ENCODE data around the gene GLB1L2. TPM values are rescaled to one million over a fixed set of nuclear protein-coding genes. Genes with fewer than 3 reads are reported as not detected.

GLB1L2 gene
- total and polyA plus RNA-seq, 2 of the 13 experiments (the other 11 are each of a cell fraction or from before 2014, with no cell fraction given), result 0.59 to 0.69 TPM

DNA sequence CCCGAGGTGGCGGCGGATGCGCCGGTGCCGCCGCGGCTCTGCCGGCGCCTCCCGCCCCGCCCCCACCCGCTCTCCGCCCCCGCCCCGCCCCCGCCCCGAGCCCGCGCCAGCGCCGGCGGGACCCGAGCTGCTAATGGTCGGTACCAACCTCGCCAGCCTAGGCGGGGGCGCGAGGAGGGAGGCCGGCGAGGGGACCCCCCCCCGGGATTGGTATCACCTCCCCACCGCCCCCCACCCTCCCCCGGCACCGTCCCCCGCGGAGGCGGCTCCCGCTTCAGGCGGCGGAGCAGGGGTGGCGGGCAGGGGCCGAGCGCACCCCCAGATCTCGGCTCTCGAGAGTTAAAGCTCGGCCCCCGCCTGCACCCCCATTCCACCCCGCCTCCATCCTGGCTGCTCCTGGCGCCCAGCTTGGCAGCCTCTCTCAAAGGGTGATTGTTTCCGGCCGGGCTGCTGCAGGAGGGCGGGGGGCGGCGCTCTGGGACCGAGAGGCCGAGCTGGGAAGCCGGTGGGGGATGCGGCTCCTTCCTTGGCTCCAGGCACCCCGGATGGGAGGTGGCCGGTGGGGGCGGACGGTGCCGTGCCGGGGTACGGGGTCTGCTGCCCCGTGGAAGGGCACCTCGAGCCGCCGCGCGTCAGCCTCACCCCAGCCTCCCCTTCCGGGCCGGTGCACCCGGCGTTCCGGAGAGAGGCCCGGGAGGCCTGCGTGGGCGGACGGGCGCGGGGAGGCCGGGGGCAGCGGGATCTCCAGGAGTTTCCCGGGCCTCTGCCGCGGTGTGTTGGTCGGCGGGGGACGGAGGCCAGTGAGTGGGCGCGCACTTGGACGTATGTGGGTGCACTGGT, 80.6 kb downstream of the GLB1L2 start, which contains the start of gene B3GAT1:
TSS of gene B3GAT1 (minus strand) at position 40 of the 840 bp plus-strand sequence. CDS start 24,583 bp downstream, outside the sequence.
- Histone ChIP-seq H3K79me2 (ENCODE audit: insufficient read depth, low read length) (no peaks in the 10 kb centered on the region), H2AFZ (ENCODE audit: low read length) (no peak within 1 kb of the TSS), H3K9me3 (ENCODE audit: low read length) (no peaks in the 10 kb centered on the region), H3K4me2 (ENCODE audit: low read depth, low read length) (no peak within 1 kb of the TSS), H3K4me3 (replicated peaks in 1 of 3; ENCODE audit: insufficient read depth in 1 of 3, low read depth in 2 of 3, low read length in 3 of 3) (no peak within 1 kb of the TSS), H3K36me3 (replicated peaks in 1 of 2; ENCODE audit: control insufficient read depth in 1 of 2, insufficient read depth in 2 of 2, low read length in 2 of 2) (no peaks in the 10 kb centered on the region), H3K27ac (ENCODE audit: extremely low read length, insufficient read depth, low read length) (no peak within 1 kb of the TSS), H4K20me1 (ENCODE audit: insufficient read depth, low read length) (no peaks in the 10 kb centered on the region), H3K27me3 (ENCODE audit: control insufficient read depth in 1 of 2, insufficient read depth in 2 of 2, low read length in 2 of 2) (peaks cover 5 to 51% of the 10 kb centered on the region in 2 experiments), H3K9ac (ENCODE audit: insufficient read depth, low read depth, low read length) (no peak within 1 kb of the TSS), H3K4me1 (ENCODE audit: insufficient read depth, low read length) (no peaks in the 10 kb centered on the region)
- BruUV-seq (replicated peaks), result no TSS peak
- FAIRE-seq (no peak), ATAC-seq (no peak), DNase-seq (ENCODE audit: low spot score) (no peak)
- in situ Hi-C loops (cut with HindIII; ENCODE audit: extremely low pct_ligation_motif_present, low pct_unique_long_range_greater_than_20kb) (no loop called here), intact Hi-C loops (cut with micrococcal nuclease; ENCODE audit: unreplicated experiment) (no loop called here)
- CTCF ChIA-PET (ENCODE audit: low intra/inter-chr PET ratio, low total read pairs), result no interaction called here
- no CpG with 5 or more reads among the region's 94 CpGs for whole genome bisulfite sequencing (ENCODE audit: low lambda C conversion rate)
- POLR2A ChIA-PET, result no interaction called here
- TF ChIP-seq MAFK (conservative IDR thresholded peaks at IDR 0.05 in 1 of 2, IDR thresholded peaks at IDR 0.05 in 1 of 2; ENCODE audit: low read length in 2 of 2) (no peak), ZNF3 (CRISPR knock-in tag; IDR thresholded peaks at IDR 0.05) (no peak), SNRNP70 (IDR thresholded peaks at IDR 0.05; ENCODE audit: low read depth, low read length) (no peak), ZNF737 (CRISPR knock-in tag; IDR thresholded peaks at IDR 0.05; ENCODE audit: borderline replicate concordance) (no peak), ZNF235 (CRISPR knock-in tag; IDR thresholded peaks at IDR 0.05; ENCODE audit: borderline replicate concordance) (no peak)
- TF ChIP-seq, protein P1, sequence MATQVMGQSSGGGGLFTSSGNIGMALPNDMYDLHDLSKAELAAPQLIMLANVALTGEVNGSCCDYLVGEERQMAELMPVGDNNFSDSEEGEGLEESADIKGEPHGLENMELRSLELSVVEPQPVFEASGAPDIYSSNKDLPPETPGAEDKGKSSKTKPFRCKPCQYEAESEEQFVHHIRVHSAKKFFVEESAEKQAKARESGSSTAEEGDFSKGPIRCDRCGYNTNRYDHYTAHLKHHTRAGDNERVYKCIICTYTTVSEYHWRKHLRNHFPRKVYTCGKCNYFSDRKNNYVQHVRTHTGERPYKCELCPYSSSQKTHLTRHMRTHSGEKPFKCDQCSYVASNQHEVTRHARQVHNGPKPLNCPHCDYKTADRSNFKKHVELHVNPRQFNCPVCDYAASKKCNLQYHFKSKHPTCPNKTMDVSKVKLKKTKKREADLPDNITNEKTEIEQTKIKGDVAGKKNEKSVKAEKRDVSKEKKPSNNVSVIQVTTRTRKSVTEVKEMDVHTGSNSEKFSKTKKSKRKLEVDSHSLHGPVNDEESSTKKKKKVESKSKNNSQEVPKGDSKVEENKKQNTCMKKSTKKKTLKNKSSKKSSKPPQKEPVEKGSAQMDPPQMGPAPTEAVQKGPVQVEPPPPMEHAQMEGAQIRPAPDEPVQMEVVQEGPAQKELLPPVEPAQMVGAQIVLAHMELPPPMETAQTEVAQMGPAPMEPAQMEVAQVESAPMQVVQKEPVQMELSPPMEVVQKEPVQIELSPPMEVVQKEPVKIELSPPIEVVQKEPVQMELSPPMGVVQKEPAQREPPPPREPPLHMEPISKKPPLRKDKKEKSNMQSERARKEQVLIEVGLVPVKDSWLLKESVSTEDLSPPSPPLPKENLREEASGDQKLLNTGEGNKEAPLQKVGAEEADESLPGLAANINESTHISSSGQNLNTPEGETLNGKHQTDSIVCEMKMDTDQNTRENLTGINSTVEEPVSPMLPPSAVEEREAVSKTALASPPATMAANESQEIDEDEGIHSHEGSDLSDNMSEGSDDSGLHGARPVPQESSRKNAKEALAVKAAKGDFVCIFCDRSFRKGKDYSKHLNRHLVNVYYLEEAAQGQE (IDR thresholded peaks at IDR 0.05; ENCODE audit: borderline replicate concordance in 1 of 2, low read depth in 1 of 2, low read length in 2 of 2), result no peak
- TF ChIP-seq, protein P2, sequence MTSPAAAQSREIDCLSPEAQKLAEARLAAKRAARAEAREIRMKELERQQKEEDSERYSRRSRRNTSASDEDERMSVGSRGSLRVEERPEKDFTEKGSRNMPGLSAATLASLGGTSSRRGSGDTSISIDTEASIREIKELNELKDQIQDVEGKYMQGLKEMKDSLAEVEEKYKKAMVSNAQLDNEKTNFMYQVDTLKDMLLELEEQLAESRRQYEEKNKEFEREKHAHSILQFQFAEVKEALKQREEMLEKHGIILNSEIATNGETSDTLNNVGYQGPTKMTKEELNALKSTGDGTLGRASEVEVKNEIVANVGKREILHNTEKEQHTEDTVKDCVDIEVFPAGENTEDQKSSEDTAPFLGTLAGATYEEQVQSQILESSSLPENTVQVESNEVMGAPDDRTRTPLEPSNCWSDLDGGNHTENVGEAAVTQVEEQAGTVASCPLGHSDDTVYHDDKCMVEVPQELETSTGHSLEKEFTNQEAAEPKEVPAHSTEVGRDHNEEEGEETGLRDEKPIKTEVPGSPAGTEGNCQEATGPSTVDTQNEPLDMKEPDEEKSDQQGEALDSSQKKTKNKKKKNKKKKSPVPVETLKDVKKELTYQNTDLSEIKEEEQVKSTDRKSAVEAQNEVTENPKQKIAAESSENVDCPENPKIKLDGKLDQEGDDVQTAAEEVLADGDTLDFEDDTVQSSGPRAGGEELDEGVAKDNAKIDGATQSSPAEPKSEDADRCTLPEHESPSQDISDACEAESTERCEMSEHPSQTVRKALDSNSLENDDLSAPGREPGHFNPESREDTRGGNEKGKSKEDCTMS (CRISPR knock-in tag; conservative IDR thresholded peaks at IDR 0.05), result no peak
- TF ChIP-seq, protein P3, sequence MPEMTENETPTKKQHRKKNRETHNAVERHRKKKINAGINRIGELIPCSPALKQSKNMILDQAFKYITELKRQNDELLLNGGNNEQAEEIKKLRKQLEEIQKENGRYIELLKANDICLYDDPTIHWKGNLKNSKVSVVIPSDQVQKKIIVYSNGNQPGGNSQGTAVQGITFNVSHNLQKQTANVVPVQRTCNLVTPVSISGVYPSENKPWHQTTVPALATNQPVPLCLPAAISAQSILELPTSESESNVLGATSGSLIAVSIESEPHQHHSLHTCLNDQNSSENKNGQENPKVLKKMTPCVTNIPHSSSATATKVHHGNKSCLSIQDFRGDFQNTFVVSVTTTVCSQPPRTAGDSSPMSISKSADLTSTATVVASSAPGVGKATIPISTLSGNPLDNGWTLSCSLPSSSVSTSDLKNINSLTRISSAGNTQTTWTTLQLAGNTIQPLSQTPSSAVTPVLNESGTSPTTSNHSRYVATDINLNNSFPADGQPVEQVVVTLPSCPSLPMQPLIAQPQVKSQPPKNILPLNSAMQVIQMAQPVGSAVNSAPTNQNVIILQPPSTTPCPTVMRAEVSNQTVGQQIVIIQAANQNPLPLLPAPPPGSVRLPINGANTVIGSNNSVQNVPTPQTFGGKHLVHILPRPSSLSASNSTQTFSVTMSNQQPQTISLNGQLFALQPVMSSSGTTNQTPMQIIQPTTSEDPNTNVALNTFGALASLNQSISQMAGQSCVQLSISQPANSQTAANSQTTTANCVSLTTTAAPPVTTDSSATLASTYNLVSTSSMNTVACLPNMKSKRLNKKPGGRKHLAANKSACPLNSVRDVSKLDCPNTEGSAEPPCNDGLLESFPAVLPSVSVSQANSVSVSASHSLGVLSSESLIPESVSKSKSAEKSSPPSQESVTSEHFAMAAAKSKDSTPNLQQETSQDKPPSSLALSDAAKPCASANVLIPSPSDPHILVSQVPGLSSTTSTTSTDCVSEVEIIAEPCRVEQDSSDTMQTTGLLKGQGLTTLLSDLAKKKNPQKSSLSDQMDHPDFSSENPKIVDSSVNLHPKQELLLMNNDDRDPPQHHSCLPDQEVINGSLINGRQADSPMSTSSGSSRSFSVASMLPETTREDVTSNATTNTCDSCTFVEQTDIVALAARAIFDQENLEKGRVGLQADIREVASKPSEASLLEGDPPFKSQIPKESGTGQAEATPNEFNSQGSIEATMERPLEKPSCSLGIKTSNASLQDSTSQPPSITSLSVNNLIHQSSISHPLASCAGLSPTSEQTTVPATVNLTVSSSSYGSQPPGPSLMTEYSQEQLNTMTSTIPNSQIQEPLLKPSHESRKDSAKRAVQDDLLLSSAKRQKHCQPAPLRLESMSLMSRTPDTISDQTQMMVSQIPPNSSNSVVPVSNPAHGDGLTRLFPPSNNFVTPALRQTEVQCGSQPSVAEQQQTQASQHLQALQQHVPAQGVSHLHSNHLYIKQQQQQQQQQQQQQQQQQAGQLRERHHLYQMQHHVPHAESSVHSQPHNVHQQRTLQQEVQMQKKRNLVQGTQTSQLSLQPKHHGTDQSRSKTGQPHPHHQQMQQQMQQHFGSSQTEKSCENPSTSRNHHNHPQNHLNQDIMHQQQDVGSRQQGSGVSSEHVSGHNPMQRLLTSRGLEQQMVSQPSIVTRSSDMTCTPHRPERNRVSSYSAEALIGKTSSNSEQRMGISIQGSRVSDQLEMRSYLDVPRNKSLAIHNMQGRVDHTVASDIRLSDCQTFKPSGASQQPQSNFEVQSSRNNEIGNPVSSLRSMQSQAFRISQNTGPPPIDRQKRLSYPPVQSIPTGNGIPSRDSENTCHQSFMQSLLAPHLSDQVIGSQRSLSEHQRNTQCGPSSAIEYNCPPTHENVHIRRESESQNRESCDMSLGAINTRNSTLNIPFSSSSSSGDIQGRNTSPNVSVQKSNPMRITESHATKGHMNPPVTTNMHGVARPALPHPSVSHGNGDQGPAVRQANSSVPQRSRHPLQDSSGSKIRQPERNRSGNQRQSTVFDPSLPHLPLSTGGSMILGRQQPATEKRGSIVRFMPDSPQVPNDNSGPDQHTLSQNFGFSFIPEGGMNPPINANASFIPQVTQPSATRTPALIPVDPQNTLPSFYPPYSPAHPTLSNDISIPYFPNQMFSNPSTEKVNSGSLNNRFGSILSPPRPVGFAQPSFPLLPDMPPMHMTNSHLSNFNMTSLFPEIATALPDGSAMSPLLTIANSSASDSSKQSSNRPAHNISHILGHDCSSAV (CRISPR knock-in tag; IDR thresholded peaks at IDR 0.05; ENCODE audit: borderline replicate concordance), result no peak
